ENCODE data around the gene CDKN3.

Gene CDKN3, protein sequence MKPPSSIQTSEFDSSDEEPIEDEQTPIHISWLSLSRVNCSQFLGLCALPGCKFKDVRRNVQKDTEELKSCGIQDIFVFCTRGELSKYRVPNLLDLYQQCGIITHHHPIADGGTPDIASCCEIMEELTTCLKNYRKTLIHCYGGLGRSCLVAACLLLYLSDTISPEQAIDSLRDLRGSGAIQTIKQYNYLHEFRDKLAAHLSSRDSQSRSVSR

GRCh38 chr14:54396493-54397335 lies at the start of gene CDKN3:
CDKN3 (plus strand) TSS chr14:54397007; CDS start chr14:54397069, 62 bp downstream.
- DNase-seq = peak; percentile 98

DNA sequence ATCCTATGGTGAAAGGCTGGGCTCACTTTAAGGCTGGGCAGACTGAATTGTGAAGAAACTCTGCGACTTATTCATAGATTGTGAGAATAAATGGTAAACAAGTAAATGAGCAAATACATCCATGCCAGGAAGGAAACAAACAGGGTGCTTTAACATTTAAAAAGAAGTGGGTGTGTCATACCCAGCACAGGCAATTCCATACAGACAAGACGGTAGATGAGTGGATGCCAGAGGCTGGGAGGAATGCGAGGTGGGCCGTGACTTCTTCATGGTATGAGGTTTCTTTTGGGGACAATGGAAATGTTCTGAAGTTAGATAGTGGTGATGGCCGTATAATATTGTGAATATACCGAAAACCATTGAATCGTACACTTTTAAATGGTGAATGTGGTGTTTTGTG lies 49.8 kb upstream of the CDKN3 start:
- DNase-seq = no peak

- peak; percentile 21 for DNase-seq
Observed at GRCh38 chr14:54348001-54348611, 48.7 kb upstream of the CDKN3 start.

DNA sequence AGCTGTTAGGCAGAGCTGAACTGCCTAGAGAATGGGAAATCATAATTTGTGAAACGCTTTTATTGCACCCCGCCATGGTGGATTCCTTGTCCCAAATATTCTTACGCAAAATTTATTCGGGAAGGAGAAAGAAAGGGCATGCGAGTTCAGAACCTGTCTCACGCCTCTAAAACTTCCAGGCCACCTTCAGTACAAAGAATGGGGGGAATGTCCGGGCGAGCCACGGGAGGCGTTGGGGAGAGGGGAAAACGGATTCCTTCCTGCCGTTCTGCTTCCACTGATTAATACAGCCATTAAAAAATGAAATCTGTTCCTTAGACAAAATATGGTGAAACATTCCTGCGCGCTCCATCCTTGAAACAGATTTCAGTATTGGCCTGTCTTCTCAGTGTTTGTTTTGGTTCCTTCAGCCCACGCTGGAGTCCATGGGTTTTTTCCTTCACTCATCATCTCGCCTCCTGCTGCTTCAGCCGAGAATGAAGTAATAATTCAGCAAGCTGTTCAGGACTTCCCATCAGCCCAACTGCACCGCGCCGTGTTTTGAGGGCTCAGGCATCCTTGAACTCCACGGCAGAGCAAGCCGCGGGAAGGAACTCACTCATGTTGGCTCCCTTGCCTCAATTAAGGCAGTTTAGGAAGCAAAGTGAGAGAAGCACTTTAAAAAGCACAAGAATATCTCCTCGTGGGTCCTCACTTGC lies 47.7 kb upstream of the CDKN3 start:
- peak; percentile 31 for DNase-seq

DNA sequence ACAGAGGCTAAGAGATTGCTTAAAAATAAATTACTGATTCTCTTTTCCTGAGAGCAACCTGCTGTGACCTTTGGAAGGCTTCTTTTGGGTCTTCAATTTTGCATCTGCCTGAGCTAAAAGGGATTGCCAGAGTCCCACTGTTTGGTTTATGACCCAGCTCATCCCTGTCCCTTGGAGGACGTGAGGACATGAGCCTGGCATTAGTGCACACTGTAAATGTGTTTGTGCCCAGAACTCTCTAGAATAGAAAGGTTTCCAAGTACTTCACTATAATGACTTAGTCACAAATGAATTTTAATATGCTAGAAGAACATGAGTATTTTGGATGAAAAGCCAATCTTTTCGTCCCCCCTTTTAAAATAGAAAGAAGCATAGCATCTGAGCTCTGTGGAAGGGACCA lies 47.1 kb upstream of the CDKN3 start:
- peak; percentile 33 for DNase-seq

DNA sequence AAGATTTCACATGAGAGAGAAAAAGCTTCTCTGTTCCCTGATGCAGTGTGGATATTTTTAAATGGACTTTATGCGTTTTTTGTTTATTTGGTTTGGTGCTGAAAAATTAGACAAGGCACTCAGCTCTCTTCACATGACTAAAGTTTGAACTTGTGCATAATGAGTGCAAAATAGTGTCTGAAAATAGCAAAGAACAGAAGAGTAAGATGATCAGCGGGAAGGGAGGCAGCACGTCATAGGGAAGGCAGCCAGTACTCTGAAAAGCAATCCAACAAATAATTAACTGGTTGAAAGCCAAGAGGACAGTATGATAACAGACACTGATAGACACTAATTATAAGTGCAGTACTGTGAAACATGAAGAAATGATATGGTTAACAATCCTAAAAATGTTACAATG lies 46.6 kb upstream of the CDKN3 start:
- DNase-seq = peak; percentile 54

DNA sequence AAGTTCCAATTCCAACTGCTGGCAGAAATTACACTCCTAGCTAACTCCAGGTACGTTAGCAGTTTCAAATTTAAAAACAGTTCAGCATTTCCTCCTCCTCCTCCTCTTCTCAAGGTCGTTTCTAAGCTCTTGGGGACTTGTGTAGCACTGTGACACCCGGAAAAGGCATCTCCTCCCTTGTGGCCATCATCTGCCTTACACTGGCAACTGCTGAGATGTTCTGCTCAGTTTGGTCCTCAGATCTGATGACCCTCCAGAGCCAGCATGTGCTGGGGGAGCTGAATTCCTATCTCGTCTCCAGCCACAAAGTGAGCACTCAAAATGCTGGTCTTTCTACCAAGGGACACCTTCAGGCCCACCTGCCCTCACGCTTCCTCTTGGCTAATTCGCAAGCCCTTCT lies 43.5 kb upstream of the CDKN3 start:
- DNase-seq = no peak

GRCh38 chr14:54353694-54354093 lies 43.1 kb upstream of the CDKN3 start:
- no peak for DNase-seq

- DNase-seq = no peak
Observed at GRCh38 chr14:54354096-54354495, 42.7 kb upstream of the CDKN3 start.

- no peak for DNase-seq
Observed at GRCh38 chr14:54354968-54355641, 41.7 kb upstream of the CDKN3 start.

DNA sequence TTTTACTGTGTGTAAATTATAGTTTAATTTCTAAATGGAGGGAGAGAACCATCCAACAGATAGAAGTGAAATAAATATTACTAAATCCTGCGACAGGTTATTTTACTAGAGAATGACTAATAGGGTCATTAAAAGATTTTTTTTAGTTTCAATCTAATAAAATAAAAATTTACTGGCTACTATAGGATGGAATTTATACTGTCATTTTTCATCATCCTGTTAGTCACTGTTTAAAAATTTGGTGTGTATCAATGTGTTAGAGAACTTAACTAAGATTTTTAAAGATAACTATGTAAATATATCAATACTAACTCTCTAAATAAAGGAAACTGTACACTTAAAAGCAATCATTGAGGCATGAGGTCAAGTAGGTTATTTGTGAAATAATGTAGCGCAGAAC lies 41.1 kb upstream of the CDKN3 start:
- DNase-seq = no peak

- peak; percentile 3 for DNase-seq
Observed at GRCh38 chr14:54356172-54356571, 40.6 kb upstream of the CDKN3 start.

DNA sequence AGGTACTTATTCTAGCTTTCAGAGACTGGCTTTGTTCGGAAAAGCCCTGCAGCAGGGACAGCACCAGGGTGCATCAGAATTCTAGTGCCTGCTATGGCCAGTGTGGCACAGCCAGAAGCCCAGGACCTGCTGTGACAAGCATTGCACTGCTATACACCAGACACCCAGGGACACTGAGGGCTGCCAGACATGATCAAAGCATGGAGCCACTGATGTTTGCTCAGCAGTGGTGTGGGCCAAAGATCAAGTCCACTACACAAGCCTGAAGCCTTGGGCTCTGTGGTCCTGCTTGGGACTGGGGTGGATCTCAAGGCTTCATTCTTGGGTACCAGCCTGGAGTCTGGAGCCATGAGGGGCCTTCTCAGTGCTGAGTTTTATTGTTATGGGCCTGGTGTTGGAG lies 36.1 kb upstream of the CDKN3 start:
- no peak for DNase-seq

DNA sequence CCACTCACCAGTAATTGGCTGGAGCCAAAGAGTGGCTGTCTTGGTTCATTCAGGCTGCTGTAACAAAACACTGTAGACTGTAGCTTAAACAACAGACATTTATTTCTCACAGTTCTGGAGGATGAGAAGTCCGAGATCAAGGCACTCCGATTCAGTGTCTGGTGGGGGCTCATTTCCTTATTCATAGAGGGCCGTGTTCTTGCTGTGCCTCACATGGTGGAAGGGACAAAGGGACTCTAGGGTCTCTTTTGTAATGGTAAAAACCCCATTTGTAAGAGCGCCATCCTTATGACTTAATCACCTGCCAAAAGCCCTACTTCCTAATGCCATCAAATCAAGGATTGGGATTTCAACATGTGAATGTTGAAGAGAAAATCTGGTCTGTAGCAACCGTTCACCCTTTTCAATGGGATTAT lies 34.7 kb upstream of the CDKN3 start:
- no peak for DNase-seq

- no peak for DNase-seq
Observed at GRCh38 chr14:54362759-54363437, 33.9 kb upstream of the CDKN3 start.

GRCh38 chr14:54364555-54365415 lies 32.0 kb upstream of the CDKN3 start:
- DNase-seq = peak; percentile 76

- peak; percentile 38 for DNase-seq
Observed at GRCh38 chr14:54366736-54367735, 29.8 kb upstream of the CDKN3 start.

DNA sequence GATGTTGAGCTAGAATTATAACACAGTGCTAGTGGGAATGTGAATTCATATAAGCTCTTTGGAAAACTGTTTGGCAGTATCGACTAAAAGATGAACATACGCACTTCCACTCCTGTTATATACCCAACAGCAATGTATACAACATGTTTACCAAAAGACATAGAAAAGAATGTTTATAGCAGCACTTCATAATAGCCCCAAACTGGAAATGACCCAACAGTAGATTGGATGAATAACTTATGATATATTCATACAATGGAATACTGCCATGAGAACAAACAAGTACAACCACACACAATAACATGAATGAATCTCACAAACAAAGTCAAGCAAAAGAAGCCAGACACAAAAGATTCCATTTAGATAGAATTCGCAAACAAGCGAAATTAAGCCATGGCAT lies 28.5 kb upstream of the CDKN3 start:
- no peak for DNase-seq

- no peak for DNase-seq
Observed at GRCh38 chr14:54369343-54369742, 27.5 kb upstream of the CDKN3 start.
